Keratinocyte (primary cell): ENCODE data around the gene ELL.

Experiments
- CTCF ChIP-seq, 3 experiments: IDR thresholded peaks in 1 of 3; conservative IDR thresholded peaks in 1 of 3; optimal IDR thresholded peaks in 1 of 3; 2 replicates in 2 of 3; 3 replicates in 1 of 3; pipeline versions ENCODE3 to v1.5.1; 2011; ENCODE audit warnings: low read length in 3 of 3, mild to moderate bottlenecking in 3 of 3, moderate library complexity in 2 of 3, control low read depth in 1 of 3, inconsistent platforms in 1 of 3; ENCODE audit not compliant: insufficient read depth in 2 of 3; ENCODE audit errors: extremely low read depth in 1 of 3
- EZH2 ChIP-seq: IDR thresholded peaks from one replicate; pipeline ENCODE4 v1.6.1; 2012; ENCODE audit warnings: inconsistent platforms, mild to moderate bottlenecking, low read length, moderate library complexity

GRCh38 chr19:18430417-18431144, 91.3 kb downstream of the ELL start:
- TF ChIP-seq CTCF (optimal IDR thresholded peaks at IDR 0.05 in 1 of 3, IDR thresholded peaks at IDR 0.05 in 1 of 3, conservative IDR thresholded peaks at IDR 0.05 in 1 of 3; ENCODE audit: extremely low read depth in 1 of 3, insufficient read depth in 2 of 3, low read length in 3 of 3): no peak
- TF ChIP-seq EZH2: no peak
